GM12878 (cell line): Measurements from ENCODE around the gene SELENOP. TPM values are rescaled to one million over a fixed set of nuclear protein-coding genes. Genes with fewer than 3 reads are reported as not detected.

Source experiments
- ATAC-seq: fragments of 200-7000 bp; cut with Tn5 transposase; 3 replicates; pipeline ENCODE4 v1.9.1; 2020; ENCODE audit warnings: mild to moderate bottlenecking, moderate library complexity
- BruUV-seq: library from RNA; stranded (reverse); fragments of 400-500 nt; replicated peaks from 2 replicates; lab custom pipeline; 2021; lab: Mats Ljungman, UMichigan
- CTCF ChIA-PET: fragments of 300-600 bp; sonication (Branson Sonifier 250); formaldehyde crosslinking; extraction: SDS; loops from one replicate; lab custom pipeline; 2021; ENCODE audit warnings: inconsistent platforms; lab: Yijun Ruan, JAX
- POLR2A ChIA-PET: fragments of 350-600 bp; formaldehyde crosslinking; extraction: SDS; loops from one replicate; lab custom pipeline; 2021; ENCODE audit warnings: inconsistent platforms; lab: Charles Lee
- RAD21 ChIA-PET: fragments of 300-600 bp; sonication (Branson Sonifier 250); formaldehyde crosslinking; loops from one replicate; lab custom pipeline; 2023; ENCODE audit warnings: antibody characterized with exemption; ENCODE audit not compliant: unreplicated experiment; lab: Charles Lee
- SMC1A ChIA-PET: fragments of 300-600 bp; sonication (Branson Sonifier 250); formaldehyde crosslinking; loops from one replicate; lab custom pipeline; 2023; ENCODE audit not compliant: unreplicated experiment, uncharacterized antibody; lab: Charles Lee
- DNase-seq: peaks from one replicate; pipeline ENCODE4 v3.0.0-alpha.2; 2011; ENCODE audit warnings: low read depth, low spot score
- FAIRE-seq: peaks from 3 replicates; lab custom pipeline; 2011; peaks lifted over from hg19 to GRCh38; lab: Jason Lieb, UNC
- H2AFZ ChIP-seq: 2 replicates; pipeline ENCODE4 v1.6.0; 2011; ENCODE audit warnings: low read depth, low read length, control low read depth; ENCODE audit not compliant: control insufficient read depth
- H3K27ac ChIP-seq: 2 replicates; pipeline ENCODE4 v1.5.1; 2011; ENCODE audit warnings: control low read depth; ENCODE audit not compliant: control insufficient read depth, insufficient read depth
- H3K27me3 ChIP-seq, 2 experiments: replicated peaks in 1 of 2; 2 replicates each; pipeline versions ENCODE4 v1.6.0 to v1.6.1; 2011; ENCODE audit warnings: low read length in 1 of 2; ENCODE audit not compliant: control insufficient read depth in 2 of 2, insufficient read depth in 2 of 2
- H3K36me3 ChIP-seq, 2 experiments: 2 replicates each; pipeline ENCODE4 v1.5.1; 2011; ENCODE audit warnings: low read length in 1 of 2; ENCODE audit not compliant: control insufficient read depth in 2 of 2, insufficient read depth in 2 of 2
- H3K4me1 ChIP-seq: 2 replicates; pipeline ENCODE4 v1.6.1; 2011; ENCODE audit warnings: mild to moderate bottlenecking, low read length, moderate library complexity, mixed read lengths; ENCODE audit not compliant: control insufficient read depth, insufficient read depth
- H3K4me2 ChIP-seq: 2 replicates; pipeline ENCODE4 v1.6.0; 2011; ENCODE audit warnings: control low read depth; ENCODE audit not compliant: control insufficient read depth, insufficient read depth
- H3K4me3 ChIP-seq: fragments of 200-600 bp; sonication (generic); 2 replicates; pipeline ENCODE4 v1.5.1; 2016
- H3K79me2 ChIP-seq: 2 replicates; pipeline ENCODE4 v1.6.0; 2011; ENCODE audit warnings: low read length; ENCODE audit not compliant: control insufficient read depth, insufficient read depth
- H3K9ac ChIP-seq: 2 replicates; pipeline ENCODE4 v1.8.0; 2011; ENCODE audit warnings: low read length, control low read depth, mixed read lengths; ENCODE audit not compliant: control insufficient read depth, insufficient read depth
- H3K9me3 ChIP-seq: replicated peaks from 3 replicates; pipeline ENCODE4 v1.5.1; 2011; ENCODE audit warnings: mild to moderate bottlenecking, low read length; ENCODE audit not compliant: control insufficient read depth, insufficient read depth
- H4K20me1 ChIP-seq: 2 replicates; pipeline ENCODE4 v1.6.0; 2011; ENCODE audit not compliant: control insufficient read depth, insufficient read depth
- ATF3 ChIP-seq: IDR thresholded peaks from 2 replicates; pipeline ENCODE4 v1.6.1; 2011; ENCODE audit warnings: low read depth, mild to moderate bottlenecking, low read length, moderate library complexity, borderline replicate concordance; ENCODE audit errors: extremely low read depth
- BACH1 ChIP-seq: fragments of 450-650 bp; IDR thresholded peaks from 2 replicates; pipeline ENCODE4 v1.6.1; 2017; ENCODE audit warnings: mild to moderate bottlenecking, borderline replicate concordance
- CEBPZ ChIP-seq: fragments of 150-350 bp; IDR thresholded peaks from 2 replicates; pipeline ENCODE4 v1.6.1; 2016; ENCODE audit warnings: low read depth, low read length
- ESRRA ChIP-seq: IDR thresholded peaks from 2 replicates; pipeline ENCODE4 v1.6.1; 2012; ENCODE audit warnings: mild to moderate bottlenecking, low read length, improper control_type of control experiment
- ETV6 ChIP-seq, 2 experiments: fragments of 450-650 bp in 1 of 2; IDR thresholded peaks in 1 of 2; conservative IDR thresholded peaks in 1 of 2; 2 replicates each; pipeline ENCODE4 v1.6.1; 2014; ENCODE audit warnings: antibody characterized with exemption in 1 of 2, borderline replicate concordance in 1 of 2, low read depth in 1 of 2, mild to moderate bottlenecking in 1 of 2, moderate library complexity in 1 of 2
- FOXK2 ChIP-seq: fragments of 450-650 bp; IDR thresholded peaks from 2 replicates; pipeline ENCODE4 v1.6.1; 2017; ENCODE audit warnings: mild to moderate bottlenecking, moderate library complexity
- HCFC1 ChIP-seq: fragments of 150-350 bp; IDR thresholded peaks from 2 replicates; pipeline ENCODE4 v1.6.1; 2014; ENCODE audit warnings: low read length
- MEF2A ChIP-seq: IDR thresholded peaks from 2 replicates; pipeline ENCODE4 v1.6.1; 2011; ENCODE audit warnings: low read depth, mild to moderate bottlenecking, low read length, moderate library complexity; ENCODE audit not compliant: insufficient read depth
- NR2F1 ChIP-seq: fragments of 450-650 bp; conservative IDR thresholded peaks from 2 replicates; pipeline ENCODE4 v1.6.1; 2017; ENCODE audit warnings: mild to moderate bottlenecking
- NRF1 ChIP-seq: conservative IDR thresholded peaks from 2 replicates; pipeline ENCODE4 v1.6.1; 2011; ENCODE audit warnings: mild to moderate bottlenecking, low read depth, low read length, improper control_type of control experiment
- SMAD1 ChIP-seq: fragments of 450-650 bp; IDR thresholded peaks from 2 replicates; pipeline ENCODE4 v1.6.1; 2018; ENCODE audit warnings: mild to moderate bottlenecking, low read depth; ENCODE audit not compliant: partially characterized antibody
- YBX1 ChIP-seq: fragments of 450-650 bp; IDR thresholded peaks from 2 replicates; pipeline ENCODE4 v1.6.1; 2016; ENCODE audit warnings: antibody characterized with exemption
- ZBTB40 ChIP-seq: fragments of 450-650 bp; IDR thresholded peaks from 2 replicates; pipeline ENCODE4 v1.6.1; 2016; ENCODE audit warnings: mild to moderate bottlenecking, moderate library complexity, borderline replicate concordance
- ZNF207 ChIP-seq: fragments of 450-650 bp; IDR thresholded peaks from 2 replicates; pipeline ENCODE4 v1.6.1; 2014; ENCODE audit warnings: antibody characterized with exemption, mild to moderate bottlenecking, borderline replicate concordance
- ZNF622 ChIP-seq: fragments of 450-650 bp; IDR thresholded peaks from 2 replicates; pipeline ENCODE4 v1.6.1; 2017; ENCODE audit warnings: mild to moderate bottlenecking, inconsistent platforms
- WGBS: methylation state at CpG from one replicate; pipeline ENCODE4 v1.1.6; 2016; ENCODE audit warnings: low lambda C conversion rate; ENCODE audit not compliant: insufficient replicate concordance, insufficient coverage; ENCODE audit errors: missing lambda C conversion rate; 5-methylcytosine and 5-hydroxymethylcytosine counted together
- in situ Hi-C: fragments of 300-500 bp; cut with MboI; formaldehyde crosslinking; loops from 9 replicates; pipeline ENCODE4 v1.14.3; 2018; ENCODE audit warnings: mixed read lengths
- intact Hi-C: fragments of 100-400 bp; cut with micrococcal nuclease; formaldehyde crosslinking; loops from one replicate; pipeline ENCODE4 v1.14.2; 2022; ENCODE audit not compliant: unreplicated experiment
- polyA plus RNA-seq, 11 experiments: library from polyadenylated mRNA; depleted of rRNA in 4 of 11; unstranded in 6 of 11; stranded (reverse) in 5 of 11; fragments of >200 nt; fragmentation: Nextera tagmentation in 4 of 11; fragmentation: Illumina TruSeq in 1 of 11; extraction: Ambion mirVana in 4 of 11; extraction: Trizol in 1 of 11; gene quantifications; 1 replicate in 1 of 11; 2 replicates in 10 of 11; pipeline versions ENCODE4 v1.2.1 to v1.2.3, GENCODE V29; 2011 to 2016; ENCODE audit warnings: inconsistent platforms in 2 of 11, missing spikeins in 2 of 11, low read depth in 1 of 11
- total RNA-seq, 4 experiments: library from RNA; depleted of rRNA in 3 of 4; stranded (reverse); fragments of >200 nt in 3 of 4; fragmentation: Illumina TruSeq in 1 of 4; extraction: Trizol in 1 of 4; gene quantifications; 2 replicates each; pipeline versions ENCODE4 v1.2.1 to v1.2.3, GENCODE V29; 2013 to 2021
- TF ChIP-seq, protein P1 (sequence below): IDR thresholded peaks from 2 replicates; pipeline ENCODE4 v1.6.1; 2012; ENCODE audit warnings: low read depth, low read length, improper control_type of control experiment

Gene SELENOP
- total and polyA plus RNA-seq, 10 of the 15 experiments (the other 5 are each of a cell fraction or from before 2014, with no cell fraction given): 0.08 to 5.1 (median 0.88) TPM; not detected in 3

GRCh38 chr5:42855811-42856210 is 44.1 kb upstream of the SELENOP start:
- H3K27ac ChIP-seq: no peak overlapping the region
- H3K36me3 ChIP-seq: no peaks in the 10 kb centered on the region
- ChIA-PET RAD21 (interaction anchor here (0.6 to 1.9 kb wide), 8 partner anchors 20 to 138 kb away, joined by 3 to 8 read pairs (median 3); partner anchors contain the start of gene SELENOP), CTCF (interaction anchor here (0.7 to 1.5 kb wide), 4 partner anchors 15 to 90 kb away, joined by 3 read pairs; no protein-coding TSS in a partner anchor), POLR2A (no interaction called here), SMC1A (interaction anchor here (0.7 to 2.7 kb wide), 11 partner anchors 10 to 88 kb away, joined by 3 to 14 read pairs (median 4); no protein-coding TSS in a partner anchor)
- no peak overlapping the region for H2AFZ ChIP-seq
- WGBS: 5% methylated on average over 2 of the region's 2 CpGs
- H4K20me1 ChIP-seq: no peaks in the 10 kb centered on the region
- ATAC-seq (no peak), FAIRE-seq (no peak), DNase-seq (no peak)
- H3K9ac ChIP-seq: no peak overlapping the region
- no peaks in the 10 kb centered on the region for H3K79me2 ChIP-seq
- H3K27me3 ChIP-seq: no peaks in the 10 kb centered on the region
- no peaks in the 10 kb centered on the region for H3K9me3 ChIP-seq
- no TSS peak for BruUV-seq
- intact Hi-C loops: no loop called here
- no peak overlapping the region for H3K4me2 ChIP-seq
- in situ Hi-C loops: no loop called here
- H3K4me3 ChIP-seq: no peak overlapping the region
- H3K4me1 ChIP-seq: no peaks in the 10 kb centered on the region
- TF ChIP-seq NRF1 (no peak), BACH1 (no peak), SMAD1 (no peak), ETV6 (conservative IDR thresholded peaks at IDR 0.05 in 1 of 2, IDR thresholded peaks at IDR 0.05 in 1 of 2; ENCODE audit: borderline replicate concordance in 1 of 2, low read depth in 1 of 2) (no peak), HCFC1 (no peak), NR2F1 (no peak), ZBTB40 (no peak), CEBPZ (no peak), MEF2A (no peak), ZNF622 (no peak), YBX1 (no peak), ZNF207 (no peak), ESRRA (no peak), FOXK2 (no peak), ATF3 (no peak)
- TF ChIP-seq, protein P1, sequence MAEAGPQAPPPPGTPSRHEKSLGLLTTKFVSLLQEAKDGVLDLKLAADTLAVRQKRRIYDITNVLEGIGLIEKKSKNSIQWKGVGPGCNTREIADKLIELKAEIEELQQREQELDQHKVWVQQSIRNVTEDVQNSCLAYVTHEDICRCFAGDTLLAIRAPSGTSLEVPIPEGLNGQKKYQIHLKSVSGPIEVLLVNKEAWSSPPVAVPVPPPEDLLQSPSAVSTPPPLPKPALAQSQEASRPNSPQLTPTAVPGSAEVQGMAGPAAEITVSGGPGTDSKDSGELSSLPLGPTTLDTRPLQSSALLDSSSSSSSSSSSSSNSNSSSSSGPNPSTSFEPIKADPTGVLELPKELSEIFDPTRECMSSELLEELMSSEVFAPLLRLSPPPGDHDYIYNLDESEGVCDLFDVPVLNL: no peak
